ENCODE data around the gene C12orf57. TPM values are rescaled to one million over a fixed set of nuclear protein-coding genes. Genes with fewer than 3 reads are reported as not detected.

Gene C12orf57
- total and polyA plus RNA-seq, 8 donors, result 86.8 to 314 (median 105) TPM

DNA sequence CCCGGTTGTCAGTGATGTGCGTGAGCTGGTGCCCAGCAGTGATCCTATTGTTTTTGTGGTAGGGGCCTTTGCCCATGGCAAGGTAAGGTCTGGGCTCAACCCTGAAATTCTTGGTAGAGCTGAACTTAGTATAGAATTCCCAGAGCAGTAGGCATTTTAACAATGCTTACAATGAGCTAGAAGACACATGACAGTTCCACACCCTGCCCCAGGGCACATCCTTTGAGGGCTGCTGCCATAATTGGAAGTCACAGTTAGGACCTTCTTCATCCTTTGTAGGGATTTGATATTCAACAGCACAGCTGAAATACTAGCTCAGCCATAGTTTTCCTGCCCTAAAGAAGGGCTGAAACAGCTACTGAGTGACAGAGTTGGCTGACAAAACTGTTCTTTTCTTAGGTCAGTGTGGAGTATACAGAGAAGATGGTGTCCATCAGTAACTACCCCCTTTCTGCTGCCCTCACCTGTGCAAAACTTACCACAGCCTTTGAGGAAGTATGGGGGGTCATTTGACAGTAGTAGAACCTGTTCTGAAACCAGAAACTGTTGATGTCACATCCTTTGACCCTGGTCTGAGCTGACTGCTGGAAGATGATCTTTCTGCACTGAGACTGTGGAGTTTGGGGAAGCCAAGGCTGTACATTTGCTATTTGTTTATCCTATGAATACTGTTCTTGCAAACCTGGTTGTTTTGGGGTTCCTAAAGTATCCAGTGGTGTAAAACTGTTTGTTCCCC is 31.6 kb downstream of the C12orf57 start:
- H3K36me3 ChIP-seq, result peaks cover 6 to 52% (median 17%) of the 10 kb centered on the region in 3 donors
- WGBS, 2 donors, result 78 to 91% methylated on average over 2 of the region's 2 CpGs

DNA sequence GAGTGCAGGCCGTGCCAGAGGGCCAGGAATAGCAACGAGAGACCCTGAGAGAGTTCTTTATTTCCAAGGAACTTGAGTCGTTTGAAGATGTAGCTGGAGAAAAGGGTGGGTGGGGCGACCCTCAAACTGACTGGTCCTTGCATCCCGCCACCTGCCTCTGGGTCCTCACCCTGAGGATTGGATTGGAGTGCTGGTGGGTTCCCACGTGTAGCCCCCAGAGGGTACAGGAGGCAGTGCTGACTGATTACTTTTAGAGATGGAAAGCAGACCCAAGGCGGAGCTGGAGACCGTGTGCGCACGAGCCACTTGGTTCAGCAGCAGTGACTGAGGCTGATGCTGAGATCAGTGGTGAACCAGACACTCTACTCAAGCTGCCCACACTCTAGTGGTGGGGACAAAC is 33.8 kb downstream of the C12orf57 start:
- peak in 1 of 6 donors; percentile 11 for DNase-seq
- WGBS, 2 donors, result 79 to 82% methylated on average over 10 of the region's 10 CpGs
- Histone ChIP-seq H3K4me3 (no peak overlapping the region), H3K36me3 (peaks cover 9 to 73% (median 30%) of the 10 kb centered on the region in 3 donors), H3K27me3 (no peaks in the 10 kb centered on the region), H3K9me3 (no peaks in the 10 kb centered on the region), H3K27ac (no peak overlapping the region), H3K4me1 (no peaks in the 10 kb centered on the region)
- intact Hi-C loops (cut with DNase I), result no loop called here
- no peak for TF ChIP-seq CTCF (IDR thresholded peaks at IDR 0.05)
- no peak for ATAC-seq
- no peak for FAIRE-seq

More for the DNA sequence above, 31.6 kb downstream of the C12orf57 start:
- no peak for TF ChIP-seq CTCF (IDR thresholded peaks at IDR 0.05)
- Histone ChIP-seq H3K27me3 (no peaks in the 10 kb centered on the region), H3K27ac (no peak overlapping the region), H3K4me3 (no peak overlapping the region), H3K4me1 (peaks cover 0 to 9% (median 0%) of the 10 kb centered on the region in 3 donors), H3K9me3 (no peaks in the 10 kb centered on the region)
- intact Hi-C loops (cut with DNase I), result no loop called here
- ATAC-seq (no peak), FAIRE-seq (no peak), DNase-seq (peak in 1 of 6 donors; percentile 6)

DNA sequence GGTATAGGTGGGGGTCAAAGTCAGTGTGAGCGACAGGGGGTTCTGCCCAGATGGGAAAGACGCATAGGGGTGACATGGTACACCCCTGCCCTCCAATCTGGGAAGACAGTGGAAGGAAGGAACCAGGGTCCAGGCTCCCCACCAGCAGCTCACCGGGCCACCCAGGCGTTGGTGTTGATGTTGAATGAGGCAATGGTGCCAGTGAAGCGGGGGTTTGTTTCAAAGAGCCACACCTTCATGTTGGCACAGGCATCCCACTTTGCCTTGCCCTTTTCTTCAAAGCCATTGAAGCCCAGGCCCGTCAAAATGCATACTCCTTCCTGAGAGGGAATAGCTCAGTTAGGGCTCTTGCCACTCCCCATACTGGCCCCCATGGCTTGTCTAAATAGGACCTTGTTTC is 34.4 kb downstream of the C12orf57 start:
- H3K4me1 ChIP-seq, result no peaks in the 10 kb centered on the region
- H3K27ac ChIP-seq, result no peak overlapping the region
- ATAC-seq, result no peak
- H3K9me3 ChIP-seq, result no peaks in the 10 kb centered on the region
- no peak overlapping the region for H3K4me3 ChIP-seq
- intact Hi-C loops (cut with DNase I), result no loop called here
- FAIRE-seq, result no peak
- peak in 1 of 6 donors; percentile 11 for DNase-seq
- 84% methylated on average over 6 of the region's 6 CpGs for WGBS, 2 donors
- H3K27me3 ChIP-seq, result no peaks in the 10 kb centered on the region
- TF ChIP-seq CTCF (IDR thresholded peaks at IDR 0.05), result no peak
- peaks cover 9 to 74% (median 30%) of the 10 kb centered on the region in 3 donors for H3K36me3 ChIP-seq

DNA sequence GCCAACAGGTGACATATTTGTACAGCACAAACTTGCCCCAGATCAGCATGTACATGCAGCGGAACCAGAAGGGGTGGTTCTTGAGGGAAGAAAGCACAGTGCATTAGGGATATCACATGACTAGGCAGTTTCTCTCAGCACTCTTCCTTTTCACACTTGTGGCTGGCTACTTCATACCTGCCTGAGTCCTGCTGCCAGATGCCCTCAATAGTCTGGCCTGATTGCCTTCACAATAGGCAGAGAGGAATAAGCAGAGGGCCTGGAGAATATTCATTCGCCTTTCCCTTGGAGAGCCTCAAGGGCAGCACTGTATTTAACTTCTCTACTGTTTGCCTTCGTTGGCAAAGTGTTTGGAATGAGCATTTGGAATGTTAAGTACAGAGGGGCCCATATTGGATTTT is 34.8 kb downstream of the C12orf57 start:
- peak in 2 of 4 donors; percentile 31 to 46 for ATAC-seq
- Histone ChIP-seq H3K27me3 (no peaks in the 10 kb centered on the region), H3K27ac (no peak overlapping the region), H3K36me3 (peaks cover 9 to 74% (median 30%) of the 10 kb centered on the region in 3 donors), H3K9me3 (no peaks in the 10 kb centered on the region), H3K4me3 (no peak overlapping the region), H3K4me1 (no peaks in the 10 kb centered on the region)
- 61 to 65% methylated on average over 3 of the region's 3 CpGs for WGBS, 2 donors
- no peak for TF ChIP-seq CTCF (IDR thresholded peaks at IDR 0.05)
- no peak for DNase-seq
- no peak for FAIRE-seq
- intact Hi-C loops (cut with DNase I), result no loop called here

GRCh38 chr12:6979021-6979420 is 35.2 kb downstream of the C12orf57 start:
- peak in 1 of 6 donors; percentile 7 for DNase-seq
- FAIRE-seq, result no peak
- WGBS, 2 donors, result 55 to 63% methylated on average over 6 of the region's 6 CpGs
- intact Hi-C loops (cut with DNase I), result no loop called here
- no peak for ATAC-seq
- no peak for TF ChIP-seq CTCF (IDR thresholded peaks at IDR 0.05)
- Histone ChIP-seq H3K9me3 (no peaks in the 10 kb centered on the region), H3K36me3 (peaks cover 9 to 74% (median 30%) of the 10 kb centered on the region in 3 donors), H3K4me1 (no peaks in the 10 kb centered on the region), H3K27ac (no peak overlapping the region), H3K4me3 (no peak overlapping the region), H3K27me3 (no peaks in the 10 kb centered on the region)
